ENCODE results near the gene DHX32.

DNA sequence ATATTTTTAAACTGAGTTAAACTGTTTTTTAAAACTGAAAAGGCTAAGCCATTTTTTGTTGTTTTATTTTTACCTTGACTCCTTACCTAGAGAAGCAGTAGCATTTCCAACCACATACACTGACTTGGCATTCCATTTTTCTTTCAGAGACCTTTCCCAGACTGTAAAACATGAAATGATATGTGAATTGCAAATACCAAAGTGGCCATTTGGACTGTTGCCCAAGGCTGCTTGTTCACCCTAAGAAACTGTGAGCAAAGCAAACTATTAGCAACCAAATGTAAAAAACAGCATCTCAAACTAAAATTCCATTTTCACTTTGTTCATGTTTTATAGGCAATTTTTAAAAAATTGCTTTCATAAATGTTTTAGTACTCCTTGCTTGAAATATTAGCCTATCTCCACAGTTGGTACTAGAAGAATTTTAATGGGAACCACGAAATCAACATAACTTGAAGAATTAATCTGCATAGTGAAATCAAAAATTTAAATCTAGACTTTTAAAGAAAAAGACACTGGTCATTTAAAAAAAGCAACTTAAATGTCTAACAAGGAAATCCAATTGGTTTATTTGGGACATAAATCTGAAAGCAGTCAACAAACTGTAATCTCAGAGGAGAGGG is 68.9 kb downstream of the DHX32 start:
- TF ChIP-seq ZC3H10 (CRISPR knock-in tag; IDR thresholded peaks at IDR 0.05), result no peak
- TF ChIP-seq, protein P1, sequence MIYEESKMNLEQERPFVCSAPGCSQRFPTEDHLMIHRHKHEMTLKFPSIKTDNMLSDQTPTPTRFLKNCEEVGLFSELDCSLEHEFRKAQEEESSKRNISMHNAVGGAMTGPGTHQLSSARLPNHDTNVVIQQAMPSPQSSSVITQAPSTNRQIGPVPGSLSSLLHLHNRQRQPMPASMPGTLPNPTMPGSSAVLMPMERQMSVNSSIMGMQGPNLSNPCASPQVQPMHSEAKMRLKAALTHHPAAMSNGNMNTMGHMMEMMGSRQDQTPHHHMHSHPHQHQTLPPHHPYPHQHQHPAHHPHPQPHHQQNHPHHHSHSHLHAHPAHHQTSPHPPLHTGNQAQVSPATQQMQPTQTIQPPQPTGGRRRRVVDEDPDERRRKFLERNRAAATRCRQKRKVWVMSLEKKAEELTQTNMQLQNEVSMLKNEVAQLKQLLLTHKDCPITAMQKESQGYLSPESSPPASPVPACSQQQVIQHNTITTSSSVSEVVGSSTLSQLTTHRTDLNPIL (CRISPR knock-in tag; IDR thresholded peaks at IDR 0.05; ENCODE audit: low read depth), result no peak
- no peak for TF ChIP-seq ARNTL (CRISPR knock-in tag; IDR thresholded peaks at IDR 0.05; ENCODE audit: borderline replicate concordance, low read depth)
- no peak for TF ChIP-seq ZFP3 (CRISPR knock-in tag; IDR thresholded peaks at IDR 0.05)
- TF ChIP-seq, protein P2, sequence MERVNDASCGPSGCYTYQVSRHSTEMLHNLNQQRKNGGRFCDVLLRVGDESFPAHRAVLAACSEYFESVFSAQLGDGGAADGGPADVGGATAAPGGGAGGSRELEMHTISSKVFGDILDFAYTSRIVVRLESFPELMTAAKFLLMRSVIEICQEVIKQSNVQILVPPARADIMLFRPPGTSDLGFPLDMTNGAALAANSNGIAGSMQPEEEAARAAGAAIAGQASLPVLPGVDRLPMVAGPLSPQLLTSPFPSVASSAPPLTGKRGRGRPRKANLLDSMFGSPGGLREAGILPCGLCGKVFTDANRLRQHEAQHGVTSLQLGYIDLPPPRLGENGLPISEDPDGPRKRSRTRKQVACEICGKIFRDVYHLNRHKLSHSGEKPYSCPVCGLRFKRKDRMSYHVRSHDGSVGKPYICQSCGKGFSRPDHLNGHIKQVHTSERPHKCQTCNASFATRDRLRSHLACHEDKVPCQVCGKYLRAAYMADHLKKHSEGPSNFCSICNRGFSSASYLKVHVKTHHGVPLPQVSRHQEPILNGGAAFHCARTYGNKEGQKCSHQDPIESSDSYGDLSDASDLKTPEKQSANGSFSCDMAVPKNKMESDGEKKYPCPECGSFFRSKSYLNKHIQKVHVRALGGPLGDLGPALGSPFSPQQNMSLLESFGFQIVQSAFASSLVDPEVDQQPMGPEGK (CRISPR knock-in tag; IDR thresholded peaks at IDR 0.05; ENCODE audit: borderline replicate concordance), result no peak
- TF ChIP-seq BACH2 (CRISPR knock-in tag; IDR thresholded peaks at IDR 0.05; ENCODE audit: borderline replicate concordance), result no peak
- no peak for TF ChIP-seq ZNF565 (CRISPR knock-in tag; conservative IDR thresholded peaks at IDR 0.05; ENCODE audit: low read depth)

All from SK-N-SH treated with all-trans-retinoic acid at 6 μM for 48 hours (cell line).